Measurements from ENCODE around the gene TTC17. TPM values are rescaled to one million over a fixed set of nuclear protein-coding genes. Genes with fewer than 3 reads are reported as not detected.
A peak's percentile ranks its signal among the peaks of the same experiment; 100 is the strongest.

The TTC17 gene
- 231 and 661 TPM in 2 replicates for total RNA-seq (2011; cell fraction: chromatin; rRNA removed; ENCODE audit: low replicate concordance)
- total RNA-seq (2011; cell fraction: nucleolus; rRNA removed), result 108 and 153 TPM in 2 replicates
- 241 and 304 TPM in 2 replicates for total RNA-seq (2011; cell fraction: nucleoplasm; rRNA removed)
- total RNA-seq (2014; rRNA removed), result 41.3 and 42.6 TPM in 2 replicates
- total RNA-seq (2014; rRNA removed; fragmentation: Illumina TruSeq; extraction: Trizol), result 71.2 and 76.4 TPM in 2 replicates
- total RNA-seq (2015; rRNA removed; fragmentation: Illumina TruSeq; extraction: Trizol), result 64.8 and 69.6 TPM in 2 replicates
- 41.3 and 41.4 TPM in 2 replicates for total RNA-seq (2021)
- polyA plus RNA-seq (2011; rRNA removed), result 99.1 and 124 TPM in 2 replicates
- 35.8 and 57.9 TPM in 2 replicates for polyA plus RNA-seq (2011; cell fraction: cytosol; rRNA removed)
- 328 and 363 TPM in 2 replicates for polyA plus RNA-seq (2011; cell fraction: nucleus; rRNA removed)
- polyA plus RNA-seq (2012), result 26.0 and 57.7 TPM in 2 replicates
- polyA plus RNA-seq (2014; fragmentation: Illumina TruSeq; extraction: Trizol), result 46.8 and 58.0 TPM in 2 replicates
- polyA plus RNA-seq (2014; fragmentation: Nextera tagmentation; extraction: Ambion mirVana), result 10 to 100 TPM; 19.7 to 29.5 TPM
- 48.3 and 53.3 TPM in 2 replicates for polyA plus RNA-seq (2014; rRNA removed)
- 183 and 234 TPM in 2 replicates for polyA minus RNA-seq (2011; rRNA and poly(A)+ RNA removed)
- 25.2 and 32.9 TPM in 2 replicates for polyA minus RNA-seq (2011; cell fraction: cytosol; rRNA and poly(A)+ RNA removed)
- 165 and 260 TPM in 2 replicates for polyA minus RNA-seq (2011; cell fraction: nucleus; rRNA and poly(A)+ RNA removed)
- percentile 85 among the genes with signal in this experiment for Bru-seq, nascent RNA
- percentile 88 among the genes with signal in this experiment for BruChase-seq, experiment 1, labeled RNA remaining after a 2-hour chase
- BruChase-seq, experiment 2, labeled RNA remaining after a 6-hour chase, result percentile 88 among the genes with signal in this experiment
- long read RNA-seq, experiment 1, full-length matches to known transcripts, result 48 of 201 reads
- long read RNA-seq, experiment 1, partial matches to known transcripts, result 49 of 201 reads
- long read RNA-seq, experiment 1, other reads (novel, unspliced or antisense), result 104 of 201 reads
- long read RNA-seq, experiment 2, partial matches to known transcripts, result 7 of 28 reads
- long read RNA-seq, experiment 2, other reads (novel, unspliced or antisense), result 21 of 28 reads
- long read RNA-seq, experiment 3, partial matches to known transcripts, result 11 of 15 reads
- long read RNA-seq, experiment 3, other reads (novel, unspliced or antisense), result 3 of 15 reads

DNA sequence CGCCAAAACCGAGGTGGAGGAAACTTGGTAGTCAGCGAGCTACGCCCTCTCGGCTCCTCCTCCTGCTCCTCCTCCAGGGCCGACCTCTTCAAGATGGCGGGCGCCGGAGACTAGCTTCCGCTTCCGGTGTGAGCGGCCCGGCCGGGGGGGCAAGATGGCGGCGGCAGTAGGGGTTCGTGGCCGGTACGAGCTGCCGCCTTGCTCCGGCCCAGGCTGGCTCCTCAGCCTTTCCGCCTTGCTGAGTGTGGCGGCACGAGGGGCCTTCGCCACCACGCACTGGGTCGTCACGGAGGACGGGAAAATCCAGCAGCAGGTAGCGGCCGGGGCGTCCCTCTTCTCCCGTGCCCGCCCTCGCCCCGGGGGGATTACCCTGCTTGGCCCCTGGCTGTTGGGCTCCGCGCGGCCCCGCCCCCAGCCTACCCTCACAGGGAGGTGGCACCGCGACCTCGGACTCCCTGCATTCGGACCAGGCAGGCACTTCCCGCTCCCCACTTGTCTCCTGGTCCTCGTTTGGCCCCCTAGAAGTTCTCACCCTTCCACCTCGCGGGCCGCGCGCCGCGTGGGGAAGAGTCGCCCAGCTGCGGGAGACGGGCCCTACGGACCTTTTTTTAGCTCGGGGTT lies at the start of gene TTC17:
TSS of gene TTC17 (plus strand) at position 120 of the 621 bp plus-strand sequence. CDS start at position 155, 35 bp downstream.
- Histone ChIP-seq H4K20me1 (replicated peaks; ENCODE audit: control insufficient read depth, insufficient read depth, low read length) (no peaks in the 10 kb centered on the region; the same call in 1 of the 2 replicates), H3K27me3 (ENCODE audit: control insufficient read depth in 2 of 2, insufficient read depth in 2 of 2, low read length in 2 of 2) (no peaks in the 10 kb centered on the region), H3K9me1 (ENCODE audit: control insufficient read depth, insufficient read depth, low read length) (no peaks in the 10 kb centered on the region), H3K9ac (ENCODE audit: insufficient read depth in 1 of 2, low read depth in 2 of 2, low read length in 2 of 2) (peak within 1 kb of the TSS; percentile 90 to 99), H3K4me1 (replicated peaks in 1 of 2; ENCODE audit: control insufficient read depth in 2 of 2, insufficient read depth in 2 of 2, low read length in 2 of 2) (peaks cover 0 to 13% of the 10 kb centered on the region in 2 experiments; a peak in 2 of 5 replicates), H3K4me3 (peak within 1 kb of the TSS; percentile 97), H3K79me2 (ENCODE audit: control insufficient read depth, insufficient read depth, low read length) (peaks cover 60% of the 10 kb centered on the region), H3K4me2 (ENCODE audit: insufficient read depth, low read length) (peak within 1 kb of the TSS; percentile 97), H3K27ac (ENCODE audit: extremely low read depth, low read depth, low read length) (peak within 1 kb of the TSS; percentile 90), H3K9me3 (replicated peaks; ENCODE audit: control insufficient read depth, insufficient read depth, low read depth, low read length) (no peaks in the 10 kb centered on the region), H3K36me3 (ENCODE audit: control insufficient read depth, insufficient read depth, low read length) (peaks cover 25% of the 10 kb centered on the region), H2AFZ (ENCODE audit: low read depth, low read length) (peak within 1 kb of the TSS; percentile 97)
- intact Hi-C loops (cut with micrococcal nuclease) (loop anchor here (1.0 kb wide), 1 partner anchor 47 kb away; no protein-coding TSS in a partner anchor), in situ Hi-C loops (cut with MboI) (no loop called here)
- CTCF ChIA-PET (ENCODE audit: low intra/inter-chr PET ratio), result no interaction called here
- peak; percentile 97 for ATAC-seq
- DNase-seq (ENCODE audit: extremely low read depth in 1 of 4, low spot score in 3 of 4), result peak; percentile 91 to 97 (median 92)
- POLR2A ChIA-PET, result interaction anchor here (0.8 to 2.5 kb wide), 12 partner anchors 8 to 60 kb away, joined by 3 to 19 read pairs (median 4); partner anchors contain the start of gene API5
- 1% methylated on average over 45 of the region's 58 CpGs for WGBS (ENCODE audit: insufficient coverage, low coverage, missing lambda C conversion rate)
- no TSS peak for BruUV-seq (replicated peaks)
- peak; percentile 95 for FAIRE-seq
- TF ChIP-seq RUNX1 (IDR thresholded peaks at IDR 0.05; ENCODE audit: low read depth) (0 out of 2 replicates have a peak, but pooled peaks have one; percentile 42), ZEB2 (IDR thresholded peaks at IDR 0.05) (no peak), CREBBP (IDR thresholded peaks at IDR 0.05; ENCODE audit: low read depth, low read length) (no peak), C11orf30 (IDR thresholded peaks at IDR 0.05; ENCODE audit: low read depth) (peak; percentile 77), FOXM1 (IDR thresholded peaks at IDR 0.05; ENCODE audit: low read depth) (no peak), FOXM1 (CRISPR knock-in tag; IDR thresholded peaks at IDR 0.05; ENCODE audit: low read depth) (peak; percentile 70; the same call in 1 of the 2 replicates), NR2C1 (IDR thresholded peaks at IDR 0.05) (peak; percentile 97), NR2C1 (tag; IDR thresholded peaks at IDR 0.05) (peak; percentile 99), POU5F1 (IDR thresholded peaks at IDR 0.05; ENCODE audit: borderline replicate concordance, low read depth, low read length, partially characterized antibody) (no peak), PHF20 (IDR thresholded peaks at IDR 0.05; ENCODE audit: partially characterized antibody) (peak; percentile 75), CHD1 (IDR thresholded peaks at IDR 0.05; ENCODE audit: low read length) (peak; percentile 52), CREM (IDR thresholded peaks at IDR 0.05; ENCODE audit: low read depth) (peak; percentile 60; the same call in 1 of the 2 replicates)
- TF ChIP-seq, protein P1, sequence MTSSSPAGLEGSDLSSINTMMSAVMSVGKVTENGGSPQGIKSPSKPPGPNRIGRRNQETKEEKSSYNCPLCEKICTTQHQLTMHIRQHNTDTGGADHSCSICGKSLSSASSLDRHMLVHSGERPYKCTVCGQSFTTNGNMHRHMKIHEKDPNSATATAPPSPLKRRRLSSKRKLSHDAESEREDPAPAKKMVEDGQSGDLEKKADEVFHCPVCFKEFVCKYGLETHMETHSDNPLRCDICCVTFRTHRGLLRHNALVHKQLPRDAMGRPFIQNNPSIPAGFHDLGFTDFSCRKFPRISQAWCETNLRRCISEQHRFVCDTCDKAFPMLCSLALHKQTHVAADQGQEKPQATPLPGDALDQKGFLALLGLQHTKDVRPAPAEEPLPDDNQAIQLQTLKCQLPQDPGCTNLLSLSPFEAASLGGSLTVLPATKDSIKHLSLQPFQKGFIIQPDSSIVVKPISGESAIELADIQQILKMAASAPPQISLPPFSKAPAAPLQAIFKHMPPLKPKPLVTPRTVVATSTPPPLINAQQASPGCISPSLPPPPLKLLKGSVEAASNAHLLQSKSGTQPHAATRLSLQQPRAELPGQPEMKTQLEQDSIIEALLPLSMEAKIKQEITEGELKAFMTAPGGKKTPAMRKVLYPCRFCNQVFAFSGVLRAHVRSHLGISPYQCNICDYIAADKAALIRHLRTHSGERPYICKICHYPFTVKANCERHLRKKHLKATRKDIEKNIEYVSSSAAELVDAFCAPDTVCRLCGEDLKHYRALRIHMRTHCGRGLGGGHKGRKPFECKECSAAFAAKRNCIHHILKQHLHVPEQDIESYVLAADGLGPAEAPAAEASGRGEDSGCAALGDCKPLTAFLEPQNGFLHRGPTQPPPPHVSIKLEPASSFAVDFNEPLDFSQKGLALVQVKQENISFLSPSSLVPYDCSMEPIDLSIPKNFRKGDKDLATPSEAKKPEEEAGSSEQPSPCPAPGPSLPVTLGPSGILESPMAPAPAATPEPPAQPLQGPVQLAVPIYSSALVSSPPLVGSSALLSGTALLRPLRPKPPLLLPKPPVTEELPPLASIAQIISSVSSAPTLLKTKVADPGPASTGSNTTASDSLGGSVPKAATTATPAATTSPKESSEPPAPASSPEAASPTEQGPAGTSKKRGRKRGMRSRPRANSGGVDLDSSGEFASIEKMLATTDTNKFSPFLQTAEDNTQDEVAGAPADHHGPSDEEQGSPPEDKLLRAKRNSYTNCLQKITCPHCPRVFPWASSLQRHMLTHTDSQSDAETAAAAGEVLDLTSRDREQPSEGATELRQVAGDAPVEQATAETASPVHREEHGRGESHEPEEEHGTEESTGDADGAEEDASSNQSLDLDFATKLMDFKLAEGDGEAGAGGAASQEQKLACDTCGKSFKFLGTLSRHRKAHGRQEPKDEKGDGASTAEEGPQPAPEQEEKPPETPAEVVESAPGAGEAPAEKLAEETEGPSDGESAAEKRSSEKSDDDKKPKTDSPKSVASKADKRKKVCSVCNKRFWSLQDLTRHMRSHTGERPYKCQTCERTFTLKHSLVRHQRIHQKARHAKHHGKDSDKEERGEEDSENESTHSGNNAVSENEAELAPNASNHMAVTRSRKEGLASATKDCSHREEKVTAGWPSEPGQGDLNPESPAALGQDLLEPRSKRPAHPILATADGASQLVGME (CRISPR knock-in tag; IDR thresholded peaks at IDR 0.05), result 0 out of 2 replicates have a peak, but pooled peaks have one; percentile 72

Measured in K562 (cell line).